HUES48 (cell line): Measurements from ENCODE around the gene ATP9A.
A peak's percentile ranks its signal among the peaks of the same experiment; 100 is the strongest.

Source experiments
- H3K27ac ChIP-seq: one replicate; pipeline ENCODE4 v1.7.0; 2013; ENCODE audit warnings: low read depth, low read length, inconsistent platforms
- H3K27me3 ChIP-seq: 2 replicates; pipeline ENCODE4 v1.6.1; 2013; ENCODE audit warnings: mild to moderate bottlenecking, low read length; ENCODE audit not compliant: control insufficient read depth, insufficient read depth
- H3K36me3 ChIP-seq: 2 replicates; pipeline ENCODE4 v1.6.1; 2013; ENCODE audit warnings: low read length; ENCODE audit not compliant: control insufficient read depth, insufficient read depth
- H3K4me1 ChIP-seq: 2 replicates; pipeline ENCODE4 v1.6.1; 2013; ENCODE audit warnings: mild to moderate bottlenecking, low read length; ENCODE audit not compliant: control insufficient read depth, insufficient read depth
- H3K4me3 ChIP-seq: 2 replicates; pipeline ENCODE4 v1.5.1; 2013; ENCODE audit warnings: mild to moderate bottlenecking, low read depth, low read length
- H3K9ac ChIP-seq: 2 replicates; pipeline ENCODE4 v1.6.1; 2013; ENCODE audit warnings: mild to moderate bottlenecking, low read depth, low read length, moderate library complexity
- H3K9me3 ChIP-seq: 2 replicates; pipeline ENCODE4 v1.6.1; 2013; ENCODE audit warnings: low read length; ENCODE audit not compliant: control insufficient read depth, insufficient read depth

ATP9A gene

DNA sequence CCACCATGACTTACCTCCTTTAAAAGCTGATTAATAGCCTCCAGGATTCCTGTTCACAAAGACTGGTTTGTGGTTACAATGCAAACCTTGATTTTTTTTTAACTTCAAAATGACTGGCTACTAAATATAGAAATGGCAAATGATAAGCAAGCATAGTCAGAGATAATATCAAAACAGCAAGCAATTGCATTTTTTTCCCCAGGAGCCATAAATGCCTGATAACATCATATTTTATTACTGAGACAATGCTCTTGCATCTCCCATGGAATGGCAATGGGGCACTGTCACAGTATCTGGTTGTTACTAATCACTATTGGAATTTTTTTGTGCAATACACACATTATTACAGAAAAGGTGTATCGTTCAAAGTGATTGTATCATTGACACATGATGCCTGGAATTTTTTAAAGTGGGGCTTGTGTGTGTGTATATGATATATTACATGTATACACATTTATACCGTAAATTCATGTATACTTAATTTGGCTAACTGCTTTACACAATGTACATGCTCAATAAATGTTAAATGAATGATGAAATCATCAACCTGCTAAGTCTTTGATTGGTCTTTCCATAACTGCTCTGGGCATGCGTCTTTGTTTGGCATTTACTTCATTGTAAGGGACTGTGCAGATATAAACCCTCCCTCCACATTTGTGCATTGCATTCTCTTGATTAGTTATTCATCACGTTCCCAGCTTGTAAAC is 35.1 kb upstream of the ATP9A start:
- Histone ChIP-seq H3K36me3 (no peaks in the 10 kb centered on the region), H3K27ac (peak overlapping the region; percentile 48), H3K4me1 (peaks cover 16% of the 10 kb centered on the region), H3K9ac (no peak overlapping the region), H3K9me3 (no peaks in the 10 kb centered on the region), H3K27me3 (no peaks in the 10 kb centered on the region), H3K4me3 (peak overlapping the region; percentile 74; the same call in 1 of the 2 replicates)

- peak within 1 kb of the TSS; percentile 98 for H3K9ac ChIP-seq
- peak within 1 kb of the TSS; percentile 99 for H3K27ac ChIP-seq
- no peaks in the 10 kb centered on the region for H3K27me3 ChIP-seq
- peaks cover 3% of the 10 kb centered on the region for H3K36me3 ChIP-seq
- H3K4me3 ChIP-seq: peak within 1 kb of the TSS; percentile 74
- peaks cover 25% of the 10 kb centered on the region for H3K4me1 ChIP-seq
- no peaks in the 10 kb centered on the region for H3K9me3 ChIP-seq
These were observed 34.1 kb upstream of the ATP9A start, which contains the start of gene SALL4 for GRCh38 chr20:51802170-51802751. TSS of gene SALL4 (minus strand) at chr20:51802521. CDS start at chr20:51802408, 113 bp downstream.

DNA sequence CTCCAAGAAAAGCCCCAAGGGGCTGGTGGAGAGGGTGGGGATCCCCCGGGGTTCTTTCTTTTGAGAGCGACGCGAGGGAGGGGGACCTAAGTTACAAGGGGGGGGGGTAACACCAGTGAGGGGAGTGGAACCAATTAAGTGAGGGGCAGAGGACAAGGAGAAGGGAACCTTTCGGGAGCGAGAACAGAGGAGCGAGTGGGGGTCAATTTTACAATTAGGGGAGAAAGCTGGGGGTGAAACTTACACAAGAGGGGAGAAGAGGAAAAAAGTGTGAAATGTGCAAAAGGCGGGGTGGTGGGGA is 33.6 kb upstream of the ATP9A start:
- peak overlapping the region; percentile 99 for H3K27ac ChIP-seq
- peaks cover 30% of the 10 kb centered on the region for H3K4me1 ChIP-seq
- peak overlapping the region; percentile 98 for H3K9ac ChIP-seq
- no peaks in the 10 kb centered on the region for H3K27me3 ChIP-seq
- peaks cover 7% of the 10 kb centered on the region for H3K36me3 ChIP-seq
- peak overlapping the region; percentile 74 for H3K4me3 ChIP-seq
- no peaks in the 10 kb centered on the region for H3K9me3 ChIP-seq

DNA sequence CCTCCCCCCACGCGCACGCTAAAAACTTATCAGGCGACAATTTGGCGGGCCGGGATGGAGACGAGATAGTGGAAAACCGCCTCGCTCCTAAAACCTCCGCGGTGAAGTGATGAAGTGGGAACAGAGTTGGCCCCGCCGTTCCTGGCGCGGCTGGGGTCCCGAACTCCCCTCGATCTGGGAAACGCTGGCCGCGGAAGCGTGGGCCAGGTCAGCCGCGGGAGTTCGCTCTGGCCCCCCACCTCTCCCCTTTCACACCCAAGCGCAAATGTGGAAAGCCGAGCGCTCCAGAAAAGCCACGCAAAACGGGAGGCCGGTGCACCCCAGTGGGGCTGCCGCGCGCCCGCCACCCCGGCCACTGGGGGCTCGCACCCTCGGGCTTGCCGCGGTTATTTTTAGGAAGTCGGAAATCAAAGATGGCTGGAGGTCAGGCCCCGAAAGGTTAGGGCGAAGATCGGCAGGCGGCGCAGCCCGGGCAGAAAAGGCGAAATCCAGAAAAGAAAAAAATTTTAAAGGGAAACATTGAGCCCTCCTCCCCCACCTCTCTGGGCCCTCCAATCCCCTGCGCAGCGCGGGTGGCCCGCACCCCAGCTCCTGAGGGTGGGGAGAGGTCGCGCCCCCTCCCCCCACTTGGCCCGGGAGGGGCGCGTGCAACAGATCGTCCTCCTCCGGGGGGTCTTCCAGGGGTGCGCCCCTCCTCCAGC is 33.1 kb upstream of the ATP9A start:
- Histone ChIP-seq H3K9me3 (no peaks in the 10 kb centered on the region), H3K4me1 (peaks cover 35% of the 10 kb centered on the region), H3K36me3 (peaks cover 12% of the 10 kb centered on the region), H3K27me3 (no peaks in the 10 kb centered on the region), H3K4me3 (peak overlapping the region; percentile 74), H3K9ac (peak overlapping the region; percentile 98), H3K27ac (peak overlapping the region; percentile 99)

DNA sequence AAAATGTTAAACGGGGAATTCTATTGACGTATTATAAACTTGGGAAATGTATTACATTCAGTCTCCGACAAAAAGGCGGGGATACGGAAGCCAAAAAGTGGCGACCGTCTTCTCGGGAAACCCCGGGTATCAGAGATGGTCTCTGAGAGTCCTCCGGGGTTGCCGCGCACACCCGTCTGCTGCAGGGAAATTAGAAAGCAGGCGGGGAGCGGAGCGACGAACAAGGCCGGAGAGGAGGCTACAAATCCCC is 32.6 kb upstream of the ATP9A start:
- Histone ChIP-seq H3K4me1 (peaks cover 37% of the 10 kb centered on the region), H3K9ac (peak overlapping the region; percentile 98), H3K36me3 (peaks cover 15% of the 10 kb centered on the region), H3K9me3 (no peaks in the 10 kb centered on the region), H3K27ac (peak overlapping the region; percentile 99), H3K4me3 (peak overlapping the region; percentile 74), H3K27me3 (no peaks in the 10 kb centered on the region)

DNA sequence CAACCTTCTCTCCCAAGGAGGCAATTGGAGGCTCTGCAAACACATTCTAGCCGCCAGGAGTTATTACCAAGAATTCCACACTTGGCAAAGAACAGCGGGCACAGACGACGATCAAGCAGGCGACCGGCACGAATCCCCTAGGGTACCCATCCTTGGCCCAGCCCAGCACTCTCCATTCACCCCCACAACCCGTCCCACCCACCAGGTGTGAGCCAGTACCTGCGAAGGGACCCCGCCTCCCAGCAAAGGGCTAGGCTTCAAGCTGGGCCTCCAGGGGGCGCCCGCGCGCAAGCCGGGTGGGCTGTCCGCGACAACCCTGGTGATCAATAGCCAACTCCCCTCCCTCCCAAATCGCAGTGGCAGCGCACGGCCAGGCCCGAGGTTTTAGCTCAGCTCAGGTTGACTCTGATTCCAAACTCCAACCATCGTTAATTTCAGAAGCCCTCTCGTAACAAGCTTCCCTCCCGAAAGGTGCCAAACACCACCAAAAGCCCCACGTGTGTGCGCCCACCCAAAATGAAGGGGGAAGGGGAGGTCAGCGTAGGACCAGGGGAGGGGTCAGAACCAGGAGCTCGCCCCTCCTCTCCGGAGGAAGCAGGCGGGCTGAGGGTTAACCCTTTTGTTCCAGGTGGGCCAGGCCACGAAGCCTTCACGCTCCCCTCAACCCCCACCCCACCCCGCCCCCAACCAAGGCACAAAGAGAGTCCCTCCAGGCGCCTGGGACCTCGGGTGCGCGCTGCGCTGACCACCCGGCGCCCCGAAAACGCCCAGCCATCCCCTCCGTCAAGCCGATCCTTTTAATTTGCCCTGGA is 32.1 kb upstream of the ATP9A start:
- Histone ChIP-seq H3K4me3 (peak overlapping the region; percentile 74), H3K27ac (peak overlapping the region; percentile 99), H3K9ac (peak overlapping the region; percentile 98), H3K9me3 (no peaks in the 10 kb centered on the region), H3K36me3 (peaks cover 20% of the 10 kb centered on the region), H3K27me3 (no peaks in the 10 kb centered on the region), H3K4me1 (peaks cover 42% of the 10 kb centered on the region)

DNA sequence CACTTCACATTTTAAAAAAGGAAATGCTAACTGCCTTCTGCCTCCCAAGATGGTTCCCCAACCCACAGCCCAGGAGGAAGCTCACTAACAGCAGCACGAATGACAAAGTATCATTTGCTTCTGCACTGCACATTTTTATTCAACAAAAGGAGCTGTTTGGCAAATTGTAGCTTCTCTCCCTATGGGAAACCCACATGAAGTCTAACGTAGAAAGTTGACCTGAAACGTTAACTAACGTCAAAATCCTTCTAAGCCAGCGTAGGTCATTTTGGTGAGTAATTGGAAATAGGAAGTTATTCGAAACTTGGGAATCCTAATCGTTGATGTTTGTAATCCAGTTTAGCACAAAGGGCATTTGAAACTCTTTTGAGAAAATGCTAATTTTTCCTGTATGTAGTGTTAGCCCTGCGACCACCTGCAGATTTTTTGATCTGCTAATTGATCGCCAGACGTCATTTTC is 31.2 kb upstream of the ATP9A start:
- Histone ChIP-seq H3K27ac (peak overlapping the region; percentile 99), H3K9ac (peak overlapping the region; percentile 98), H3K4me1 (peaks cover 47% of the 10 kb centered on the region), H3K27me3 (no peaks in the 10 kb centered on the region), H3K9me3 (no peaks in the 10 kb centered on the region), H3K4me3 (peak overlapping the region; percentile 74), H3K36me3 (peaks cover 26% of the 10 kb centered on the region)

GRCh38 chr20:51797357-51798025 is 29.3 kb upstream of the ATP9A start:
- Histone ChIP-seq H3K4me3 (peak overlapping the region; percentile 74), H3K9ac (peak overlapping the region; percentile 98; the same call in 1 of the 2 replicates), H3K27ac (peak overlapping the region; percentile 99)

GRCh38 chr20:51796340-51796739 is 28.1 kb upstream of the ATP9A start:
- peaks cover 49% of the 10 kb centered on the region for H3K4me1 ChIP-seq
- no peaks in the 10 kb centered on the region for H3K9me3 ChIP-seq
- H3K27me3 ChIP-seq: no peaks in the 10 kb centered on the region
- H3K27ac ChIP-seq: peak overlapping the region; percentile 39
- peaks cover 53% of the 10 kb centered on the region for H3K36me3 ChIP-seq
- no peak overlapping the region for H3K9ac ChIP-seq
- 0 out of 2 replicates have a peak overlapping the region, but pooled peaks have one; percentile 74 for H3K4me3 ChIP-seq

More at GRCh38 chr20:51797357-51798025, 29.3 kb upstream of the ATP9A start:
- peaks cover 49% of the 10 kb centered on the region for H3K4me1 ChIP-seq
- no peaks in the 10 kb centered on the region for H3K27me3 ChIP-seq
- H3K36me3 ChIP-seq: peaks cover 42% of the 10 kb centered on the region
- no peaks in the 10 kb centered on the region for H3K9me3 ChIP-seq

- Histone ChIP-seq H3K9ac (no peak overlapping the region), H3K36me3 (peaks cover 87% of the 10 kb centered on the region), H3K27ac (no peak overlapping the region), H3K4me3 (no peak overlapping the region), H3K27me3 (no peaks in the 10 kb centered on the region), H3K4me1 (peaks cover 36% of the 10 kb centered on the region), H3K9me3 (no peaks in the 10 kb centered on the region)
These were observed 24.8 kb upstream of the ATP9A start for GRCh38 chr20:51792960-51793359.
